GM12864 (cell line): ENCODE results near the gene CYP2U1.

Experiments used
- DNase-seq: peaks from one replicate; pipeline ENCODE4 v3.0.0-alpha.2; 2011; ENCODE audit warnings: low read depth
- H3K4me3 ChIP-seq: 2 replicates; pipeline ENCODE4 v1.5.1; 2011; ENCODE audit warnings: mild to moderate bottlenecking, low read depth, low read length, control low read depth
- TF ChIP-seq, protein P1 (sequence below): IDR thresholded peaks from 2 replicates; pipeline ENCODE4 v1.5.1; 2011; ENCODE audit warnings: low read depth, mild to moderate bottlenecking, moderate library complexity, low read length, control low read depth, inconsistent platforms; ENCODE audit errors: missing control alignments

CYP2U1 gene

DNA sequence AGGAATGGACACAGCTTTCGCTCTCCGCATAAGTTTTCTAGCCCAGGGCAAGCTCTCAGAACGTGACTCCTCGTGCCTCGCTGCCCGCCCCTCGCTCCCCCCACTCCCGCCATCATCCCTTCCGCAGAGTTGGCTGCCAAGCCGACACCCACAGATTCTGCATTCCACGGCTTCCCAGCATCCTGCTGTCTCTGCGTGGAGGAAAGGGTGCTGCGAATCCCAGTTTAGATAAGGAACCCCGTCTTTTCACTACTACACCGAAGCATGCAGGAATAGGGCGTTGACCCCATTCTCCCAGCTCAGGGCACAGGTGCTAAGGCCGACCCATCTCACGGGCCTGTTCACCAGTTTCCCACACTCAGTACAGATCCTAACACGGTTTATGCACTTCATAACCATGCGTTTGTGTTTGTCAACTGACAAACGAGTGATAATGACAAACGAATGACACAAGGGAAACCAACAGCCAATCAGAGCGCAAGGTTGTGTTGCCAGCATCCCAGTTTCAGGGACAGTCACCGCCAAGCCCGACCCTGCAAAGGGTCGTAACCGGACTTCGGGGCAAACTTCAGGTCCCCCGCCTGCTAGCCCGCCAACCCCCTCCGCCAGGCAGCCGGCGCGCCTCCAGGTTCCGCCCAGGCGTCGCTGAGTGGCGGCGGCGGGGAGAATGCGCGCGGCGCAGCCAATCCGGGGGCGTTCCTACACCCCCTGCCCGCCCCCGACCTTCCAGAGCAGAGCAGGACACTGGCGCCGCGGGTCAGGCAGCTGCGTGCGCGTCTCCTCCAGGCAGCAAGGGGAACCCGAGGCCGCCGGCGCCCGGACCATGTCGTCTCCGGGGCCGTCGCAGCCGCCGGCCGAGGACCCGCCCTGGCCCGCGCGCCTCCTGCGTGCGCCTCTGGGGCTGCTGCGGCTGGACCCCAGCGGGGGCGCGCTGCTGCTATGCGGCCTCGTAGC, at the start of gene CYP2U1:
TSS of gene CYP2U1 (plus strand) at position 729 of the 954 bp plus-strand sequence. CDS start at position 824, 95 bp downstream.
- peak within 1 kb of the TSS; percentile 78 for H3K4me3 ChIP-seq
- no peak for DNase-seq
- TF ChIP-seq, protein P1, sequence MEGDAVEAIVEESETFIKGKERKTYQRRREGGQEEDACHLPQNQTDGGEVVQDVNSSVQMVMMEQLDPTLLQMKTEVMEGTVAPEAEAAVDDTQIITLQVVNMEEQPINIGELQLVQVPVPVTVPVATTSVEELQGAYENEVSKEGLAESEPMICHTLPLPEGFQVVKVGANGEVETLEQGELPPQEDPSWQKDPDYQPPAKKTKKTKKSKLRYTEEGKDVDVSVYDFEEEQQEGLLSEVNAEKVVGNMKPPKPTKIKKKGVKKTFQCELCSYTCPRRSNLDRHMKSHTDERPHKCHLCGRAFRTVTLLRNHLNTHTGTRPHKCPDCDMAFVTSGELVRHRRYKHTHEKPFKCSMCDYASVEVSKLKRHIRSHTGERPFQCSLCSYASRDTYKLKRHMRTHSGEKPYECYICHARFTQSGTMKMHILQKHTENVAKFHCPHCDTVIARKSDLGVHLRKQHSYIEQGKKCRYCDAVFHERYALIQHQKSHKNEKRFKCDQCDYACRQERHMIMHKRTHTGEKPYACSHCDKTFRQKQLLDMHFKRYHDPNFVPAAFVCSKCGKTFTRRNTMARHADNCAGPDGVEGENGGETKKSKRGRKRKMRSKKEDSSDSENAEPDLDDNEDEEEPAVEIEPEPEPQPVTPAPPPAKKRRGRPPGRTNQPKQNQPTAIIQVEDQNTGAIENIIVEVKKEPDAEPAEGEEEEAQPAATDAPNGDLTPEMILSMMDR, result no peak

GRCh38 chr4:107885865-107886264, 45.5 kb upstream of the CYP2U1 start:
- no peak overlapping the region for H3K4me3 ChIP-seq
- TF ChIP-seq, protein P1, result no peak
- no peak for DNase-seq

DNA sequence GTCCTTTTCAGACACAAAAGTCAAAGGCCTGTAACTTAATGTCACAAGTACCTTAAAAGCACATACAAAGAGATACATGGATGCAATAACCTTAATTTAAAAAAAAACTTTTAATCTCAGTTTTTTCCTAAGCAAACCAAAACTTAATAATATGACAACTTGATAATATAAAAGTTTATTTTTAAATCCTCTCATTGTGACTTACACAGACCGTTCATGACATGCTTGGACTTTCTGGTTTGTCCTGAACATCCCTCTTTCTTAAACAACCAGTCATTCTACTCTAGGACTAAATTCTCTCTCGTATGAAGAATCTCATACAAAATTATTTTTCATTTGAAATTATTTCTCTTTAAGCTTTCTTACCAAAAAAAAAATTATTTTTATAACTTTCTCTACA, 43.1 kb upstream of the CYP2U1 start:
- H3K4me3 ChIP-seq, result no peak overlapping the region
- DNase-seq, result no peak
- TF ChIP-seq, protein P1, result no peak

GRCh38 chr4:107890779-107891178, 40.6 kb upstream of the CYP2U1 start:
- no peak overlapping the region for H3K4me3 ChIP-seq
- no peak for DNase-seq
- TF ChIP-seq, protein P1, result no peak

- TF ChIP-seq, protein P1, result no peak
- no peak for DNase-seq
- H3K4me3 ChIP-seq, result no peak overlapping the region
Observed at GRCh38 chr4:107891299-107891698, 40.0 kb upstream of the CYP2U1 start.

- DNase-seq, result no peak
- TF ChIP-seq, protein P1, result no peak
- no peak overlapping the region for H3K4me3 ChIP-seq
Observed at GRCh38 chr4:107893171-107894137, 37.9 kb upstream of the CYP2U1 start.
